ENCODE results near the gene PRDM5.

Gene PRDM5

DNA sequence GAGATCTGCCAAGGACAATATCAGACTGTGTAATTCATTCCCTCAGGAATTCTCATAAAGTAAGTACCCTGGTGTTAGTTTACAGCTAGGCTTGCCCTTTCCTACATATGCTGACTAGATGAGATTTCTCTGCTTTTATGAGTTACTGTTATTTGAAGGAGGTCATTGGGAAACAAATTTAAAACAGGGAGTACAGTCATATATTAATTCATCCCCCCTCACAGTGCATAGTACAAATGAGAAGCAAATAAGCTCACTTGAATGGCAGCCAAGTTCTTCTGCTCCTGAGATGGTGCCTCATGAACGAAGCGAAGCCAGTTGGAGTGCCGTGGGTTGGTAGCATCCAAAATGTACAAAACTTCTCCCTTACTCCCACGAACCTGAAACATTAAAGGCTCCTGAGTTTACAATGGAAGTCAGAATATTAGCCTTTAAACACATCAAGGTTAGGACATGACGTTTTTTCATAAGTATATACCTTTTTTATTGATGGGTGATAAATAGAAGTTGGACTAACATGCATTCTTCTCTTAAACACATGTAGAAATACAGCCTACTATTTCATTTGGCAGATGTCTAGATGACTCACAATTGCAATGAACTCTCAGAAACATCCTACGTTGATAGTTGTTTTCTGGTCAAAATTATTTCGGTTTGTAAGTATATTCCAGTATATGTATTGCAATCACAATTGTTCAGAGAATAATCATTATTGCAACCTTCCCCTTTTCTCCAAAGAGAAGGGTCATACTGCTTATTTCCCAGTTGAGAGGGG is 69.2 kb downstream of the PRDM5 start:
- no peak for DNase-seq

DNA sequence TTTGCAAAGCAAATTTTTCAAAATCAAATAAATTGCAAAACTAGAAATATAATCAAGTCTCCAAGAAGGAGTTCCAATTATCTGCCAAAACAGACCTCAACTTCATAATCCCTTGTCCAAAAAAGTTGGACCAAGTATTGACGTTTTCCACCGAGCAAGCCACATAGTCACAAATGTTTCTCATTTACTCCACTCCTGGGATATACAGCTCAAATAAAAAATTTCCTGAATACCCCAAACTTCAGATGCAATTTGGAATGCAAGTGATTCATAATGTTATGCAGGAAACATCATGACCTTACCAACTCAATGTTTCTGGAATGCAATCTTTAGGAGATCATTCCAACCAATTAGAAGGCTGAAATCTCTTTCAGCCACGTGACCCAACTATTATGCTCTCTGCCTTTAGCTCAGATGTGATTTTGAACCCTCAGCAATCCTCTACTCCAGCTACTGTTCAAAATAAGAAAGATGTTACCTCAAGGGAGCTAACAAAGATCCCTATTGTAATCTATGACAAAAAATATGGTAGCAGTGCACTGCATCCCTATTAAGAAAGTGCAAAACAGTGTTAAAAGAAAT is 72.4 kb downstream of the PRDM5 start:
- DNase-seq, result no peak

DNA sequence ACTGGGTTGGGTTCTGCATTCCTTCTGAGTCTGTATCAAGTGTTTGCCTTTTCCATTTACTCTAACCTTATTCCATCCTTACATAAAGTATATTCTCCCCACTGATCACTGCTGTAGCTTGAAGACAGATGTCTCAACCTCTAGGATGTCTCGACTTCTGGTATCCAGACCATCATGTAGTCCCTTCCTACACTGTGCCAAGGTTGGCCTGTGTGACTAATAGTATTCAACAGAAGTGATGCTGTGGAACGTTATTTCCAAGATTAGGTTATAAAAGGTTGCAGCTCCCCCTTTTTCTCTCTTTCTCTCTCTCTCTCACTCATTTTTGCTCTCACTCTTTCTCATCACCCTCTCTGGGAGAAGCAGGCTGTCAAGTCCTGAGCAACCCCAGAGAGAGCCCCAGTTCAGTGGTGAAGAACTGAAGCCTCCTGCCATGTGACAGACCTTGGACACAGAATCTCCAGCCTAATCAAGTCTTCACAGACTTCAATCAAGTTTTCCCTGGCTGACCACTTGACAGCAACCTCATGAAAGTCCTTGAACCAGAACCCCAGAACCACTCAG is 75.4 kb downstream of the PRDM5 start:
- DNase-seq, result no peak

DNA sequence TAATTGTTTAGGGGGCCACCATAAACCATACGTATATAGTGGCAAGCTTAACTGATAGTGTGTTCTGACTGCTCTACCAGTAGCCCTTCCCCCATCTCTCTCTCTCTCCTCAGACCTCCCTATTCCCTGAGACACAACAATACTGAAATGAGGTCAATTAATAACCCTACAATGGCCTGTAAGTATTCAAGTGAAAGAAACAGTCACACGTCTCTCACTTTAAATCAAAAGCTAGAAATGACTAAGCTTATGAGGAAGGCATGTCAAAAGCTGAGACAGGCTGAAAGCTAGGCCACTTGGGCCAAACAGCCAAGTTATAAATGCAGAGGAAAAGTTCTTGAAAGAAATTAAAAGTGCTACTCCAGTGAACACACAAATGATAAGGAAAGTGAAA is 78.0 kb downstream of the PRDM5 start:
- DNase-seq, result no peak

DNA sequence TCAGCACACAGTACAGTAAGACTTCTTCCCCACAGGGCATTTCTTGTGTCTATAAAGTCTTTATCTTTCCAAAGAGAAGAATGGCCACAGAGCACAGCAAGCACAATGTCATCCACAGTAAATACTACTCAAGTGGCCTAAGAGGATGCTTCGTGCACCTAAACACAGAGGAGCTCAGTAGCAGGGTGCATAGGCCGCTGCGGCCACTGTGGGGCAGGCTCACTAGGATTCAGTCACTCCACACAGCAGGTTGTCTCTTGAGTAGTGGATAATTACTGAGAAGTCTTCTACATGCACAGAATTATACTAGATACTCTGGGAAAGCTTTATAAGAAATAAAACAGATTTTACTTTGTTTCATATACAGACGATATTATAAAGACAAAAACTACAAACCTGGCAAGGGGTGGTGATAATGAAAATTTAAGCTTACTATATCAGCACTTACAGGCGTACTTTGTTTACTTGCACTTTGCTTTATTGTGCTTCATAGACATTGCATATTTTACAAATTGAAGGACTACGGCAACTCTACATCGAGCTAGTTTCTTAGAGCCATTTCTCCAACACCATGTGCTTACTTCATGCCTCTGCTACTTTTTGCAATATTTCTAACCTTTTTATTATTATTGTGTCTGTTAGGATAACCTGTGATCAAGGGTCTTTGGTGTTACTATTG is 78.5 kb downstream of the PRDM5 start:
- DNase-seq, result no peak

DNA sequence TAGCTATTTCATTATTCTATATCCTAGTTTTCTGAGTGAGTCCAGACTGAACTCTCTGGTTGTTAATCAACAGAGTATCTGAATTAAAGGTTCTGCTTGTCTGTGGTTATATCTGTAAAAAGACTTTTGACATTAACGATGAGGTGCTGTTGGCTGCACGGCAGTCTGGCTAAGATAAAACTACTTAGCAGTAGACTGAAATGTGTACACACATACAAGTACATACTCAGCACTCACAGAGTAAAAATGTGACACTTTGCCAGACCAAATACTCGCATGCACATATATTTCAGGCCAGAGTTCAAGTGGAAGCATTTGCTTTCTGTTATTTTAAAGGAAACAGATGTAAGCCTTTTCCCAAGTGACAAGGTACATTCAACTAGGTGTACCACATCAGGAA is 80.5 kb downstream of the PRDM5 start:
- DNase-seq, result no peak

DNA sequence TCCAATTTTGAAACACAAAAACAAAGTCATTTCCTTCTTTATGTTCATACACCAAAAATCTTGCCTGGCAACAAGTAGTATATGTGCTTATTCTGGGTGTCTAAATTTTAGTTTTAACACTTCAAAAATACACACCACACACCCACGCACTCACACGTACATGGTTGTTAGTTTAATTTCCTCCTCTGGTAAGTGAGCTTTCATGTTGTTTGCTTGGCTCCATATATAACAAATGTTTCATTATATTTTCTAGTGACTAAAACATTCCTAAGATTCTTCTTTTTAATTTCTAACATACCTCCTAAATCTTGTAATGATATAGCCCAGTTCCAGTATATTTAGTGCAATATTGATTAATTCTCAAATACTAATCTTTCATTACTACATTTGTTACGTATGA is 80.9 kb downstream of the PRDM5 start:
- DNase-seq, result no peak

DNA sequence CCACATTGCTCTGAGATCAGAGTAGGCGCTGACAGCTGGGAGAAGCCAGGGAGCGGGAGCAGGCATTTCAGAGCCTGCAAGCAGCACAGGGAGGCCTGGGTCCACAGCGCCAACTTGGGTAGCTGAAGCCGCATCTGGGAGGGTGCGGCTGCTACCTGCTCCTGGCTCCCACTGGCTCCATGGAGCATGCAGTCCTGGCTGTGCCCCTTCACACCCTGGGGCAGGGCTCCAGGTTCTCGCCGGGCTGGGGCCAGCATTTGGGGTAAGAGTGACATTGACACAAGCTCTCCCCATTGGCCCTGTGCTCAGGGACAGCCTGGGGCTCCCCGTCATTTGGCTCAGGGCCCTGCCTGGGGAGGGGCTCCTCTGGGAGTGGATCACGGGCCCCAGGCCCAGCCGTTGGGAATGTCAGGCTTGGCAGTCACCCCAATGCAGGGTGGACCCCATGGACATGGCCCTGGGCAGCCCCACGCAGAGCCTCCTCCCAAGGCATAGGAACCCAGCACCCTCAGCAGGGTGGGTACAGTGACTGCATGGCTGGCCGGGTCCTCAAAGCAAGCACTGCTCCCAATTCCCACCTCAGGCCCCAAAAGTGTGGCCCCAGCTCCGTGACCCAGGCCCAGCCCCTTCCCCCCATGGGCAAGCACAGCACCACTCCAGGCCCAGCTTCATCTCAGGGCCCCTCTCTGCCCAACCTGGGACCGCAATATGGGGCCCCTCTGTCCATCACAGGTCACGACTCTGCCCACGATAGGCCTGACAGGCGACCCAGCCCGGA is 82.4 kb downstream of the PRDM5 start:
- DNase-seq, result no peak

DNA sequence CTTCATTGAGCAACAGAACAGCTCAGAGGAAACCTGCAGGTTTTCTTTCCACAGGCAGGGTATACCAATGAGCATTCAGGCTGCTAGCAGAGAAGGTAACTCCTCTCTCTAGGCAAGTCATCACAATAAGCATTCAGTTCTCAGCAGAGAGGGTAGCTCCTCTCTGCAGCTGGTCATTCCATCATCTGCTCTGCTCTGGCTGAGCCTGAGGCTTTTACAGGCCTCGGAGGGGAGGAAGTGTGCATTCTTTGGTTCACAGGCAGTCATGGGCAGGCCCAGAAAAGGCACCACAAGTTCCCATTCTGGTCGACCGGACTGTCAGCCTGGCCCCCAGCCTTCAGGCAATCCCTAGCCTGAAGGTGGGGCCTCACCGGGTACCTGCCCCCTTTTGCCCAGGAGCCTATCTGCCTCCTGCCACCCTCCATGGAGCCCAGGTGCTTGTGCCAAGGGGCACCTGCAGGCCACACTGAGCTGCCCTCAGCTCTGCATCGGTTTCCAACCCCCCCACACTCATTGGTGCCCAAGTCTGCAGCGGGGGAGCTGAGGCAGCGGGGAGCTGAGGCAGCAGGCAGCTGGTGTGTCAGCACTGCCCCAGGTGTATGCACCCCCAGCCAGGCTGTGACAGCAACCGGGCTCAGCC is 83.1 kb downstream of the PRDM5 start:
- DNase-seq, result no peak

DNA sequence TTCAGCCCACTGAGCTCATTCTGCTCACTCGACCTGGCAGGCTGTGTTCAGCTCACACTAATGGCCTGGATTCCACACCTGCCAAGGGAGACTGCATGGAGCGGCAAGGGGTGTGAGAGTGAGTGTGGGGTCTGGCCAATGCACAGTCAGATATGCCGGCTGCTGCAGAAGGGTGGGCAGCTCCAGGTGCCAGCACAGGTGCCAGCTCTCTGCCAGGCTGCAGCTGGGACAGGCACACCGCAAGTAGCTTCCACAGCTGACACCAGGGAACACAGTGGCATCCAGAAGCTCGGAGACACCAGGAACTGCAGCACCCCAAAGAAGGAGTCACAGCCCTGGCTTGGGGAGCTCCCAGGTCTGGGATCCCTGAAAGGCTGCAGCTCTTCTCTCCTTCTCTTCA is 83.7 kb downstream of the PRDM5 start:
- no peak for DNase-seq

DNA sequence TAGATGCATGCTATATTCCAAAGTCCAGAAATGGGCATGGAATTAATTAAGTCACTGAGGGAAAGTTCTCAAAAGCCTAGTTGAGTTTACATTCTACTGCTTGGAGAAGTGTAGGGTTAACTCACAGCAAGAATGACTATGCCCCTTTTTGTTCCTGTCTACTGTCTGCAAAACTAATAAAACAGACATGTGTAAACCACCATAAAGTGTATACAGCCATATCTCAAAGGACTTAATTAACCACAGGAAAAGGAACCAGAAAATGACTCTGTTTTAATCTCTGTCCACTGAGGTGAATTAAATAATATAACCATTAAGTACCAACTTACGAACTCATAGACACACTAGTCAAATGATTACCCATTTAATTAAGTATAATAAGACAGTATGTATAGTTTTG is 84.9 kb downstream of the PRDM5 start:
- no peak for DNase-seq

DNA sequence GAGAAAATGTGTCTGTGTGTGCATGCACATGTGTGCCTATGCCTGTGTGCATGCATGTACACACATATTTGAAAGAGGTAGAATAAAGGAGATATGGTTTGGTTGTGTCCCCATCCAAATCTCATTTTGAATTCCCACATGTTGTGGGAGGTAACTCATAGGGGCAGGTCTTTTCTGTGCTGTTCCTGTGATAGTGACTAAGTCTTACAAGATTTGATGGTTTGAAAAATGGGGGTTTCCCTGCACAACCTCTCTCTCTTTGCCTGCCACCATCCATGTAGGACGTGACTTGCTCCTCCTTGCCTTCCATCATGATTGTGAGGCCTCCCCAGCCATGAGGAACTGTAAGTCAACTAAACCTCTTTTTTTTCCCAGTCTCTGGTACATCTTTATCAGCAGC is 87.2 kb downstream of the PRDM5 start:
- DNase-seq, result no peak

DNA sequence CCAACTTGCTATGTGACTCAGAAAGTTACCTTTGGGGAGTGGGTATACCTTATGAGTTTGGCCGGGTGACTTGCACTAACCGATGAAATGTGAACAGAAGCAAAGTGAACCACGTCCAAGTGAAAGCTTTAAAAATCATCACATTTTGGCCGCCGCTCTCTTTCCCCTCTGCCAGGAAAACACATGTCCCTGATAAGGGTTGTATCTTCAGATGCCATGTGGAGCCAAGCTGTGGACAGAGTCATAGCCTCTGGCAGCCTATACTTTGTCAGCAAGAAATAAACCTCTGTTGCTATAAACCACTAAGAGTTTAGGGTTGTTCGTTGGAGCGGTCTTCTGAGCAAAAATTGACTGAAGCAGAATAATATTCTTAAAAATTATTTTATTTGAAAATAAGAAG is 92.3 kb downstream of the PRDM5 start:
- no peak for DNase-seq

DNA sequence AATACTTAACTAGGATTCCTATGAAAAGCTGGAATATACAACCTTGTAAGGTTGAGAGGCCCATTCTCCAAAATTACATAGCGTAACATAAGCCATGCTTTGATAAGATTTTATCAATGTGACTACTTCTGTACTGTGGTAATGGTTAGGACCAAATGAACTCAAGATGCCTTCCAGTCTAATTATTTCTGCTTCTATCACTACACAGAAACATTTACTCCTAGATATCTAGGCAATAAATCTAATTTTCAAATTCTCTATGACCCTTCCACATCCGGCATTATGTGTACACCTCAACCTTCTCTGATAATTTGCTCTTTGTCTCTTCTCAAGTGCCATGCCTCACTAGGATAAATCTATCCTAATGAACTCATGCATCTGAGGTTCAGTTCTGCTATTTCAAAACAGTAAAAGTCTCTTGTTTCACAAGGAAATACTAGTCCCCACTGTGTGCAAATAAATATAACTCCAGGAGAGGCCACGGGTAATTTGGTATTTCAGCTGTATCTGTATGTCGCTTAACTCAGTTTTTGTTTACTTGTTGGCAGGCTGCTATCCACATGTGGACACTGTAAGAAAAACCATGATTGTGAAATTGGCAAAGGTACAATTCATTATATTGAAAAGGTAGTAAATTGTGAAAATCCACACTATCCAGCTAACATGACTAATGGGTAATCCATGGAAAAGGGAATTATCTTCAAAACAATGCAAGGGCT is 93.3 kb downstream of the PRDM5 start:
- no peak for DNase-seq

DNA sequence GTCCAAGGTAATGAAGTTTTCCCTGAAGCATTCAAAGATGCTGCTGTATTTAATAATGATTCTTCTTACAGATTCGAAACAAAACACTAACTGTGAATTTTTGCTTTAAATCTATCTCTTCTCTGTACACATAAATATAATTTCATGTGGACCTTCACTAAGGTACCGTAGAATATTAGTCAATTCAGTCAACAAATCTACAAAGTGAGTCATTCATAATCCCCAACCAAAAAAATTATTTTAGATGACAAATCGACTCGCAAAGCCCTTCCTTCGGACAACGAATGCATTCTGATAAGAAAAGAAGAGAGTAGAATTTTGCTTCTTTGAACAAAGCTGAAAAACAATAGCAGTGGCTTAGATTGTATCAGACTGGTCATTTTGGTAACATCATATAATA is 95.7 kb downstream of the PRDM5 start:
- no peak for DNase-seq

DNA sequence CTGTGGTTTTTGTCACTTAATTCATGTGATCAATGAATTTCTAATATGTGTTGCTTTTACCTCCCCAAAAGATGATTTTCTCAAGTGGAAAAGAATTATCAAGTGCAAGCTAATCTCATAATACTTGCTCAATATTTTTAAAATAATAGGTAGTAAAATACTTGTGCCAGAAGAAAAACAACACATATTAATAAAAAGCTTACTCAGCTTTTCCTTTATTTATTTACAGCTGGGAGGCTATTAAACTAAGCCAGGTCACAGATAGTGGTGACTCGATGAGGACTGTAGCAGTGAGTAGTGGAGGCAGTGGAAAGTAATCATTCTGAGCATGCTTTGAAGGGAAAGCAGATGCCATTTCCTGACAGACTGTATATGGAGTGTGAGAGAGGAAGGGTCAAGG is 96.1 kb downstream of the PRDM5 start:
- no peak for DNase-seq

DNA sequence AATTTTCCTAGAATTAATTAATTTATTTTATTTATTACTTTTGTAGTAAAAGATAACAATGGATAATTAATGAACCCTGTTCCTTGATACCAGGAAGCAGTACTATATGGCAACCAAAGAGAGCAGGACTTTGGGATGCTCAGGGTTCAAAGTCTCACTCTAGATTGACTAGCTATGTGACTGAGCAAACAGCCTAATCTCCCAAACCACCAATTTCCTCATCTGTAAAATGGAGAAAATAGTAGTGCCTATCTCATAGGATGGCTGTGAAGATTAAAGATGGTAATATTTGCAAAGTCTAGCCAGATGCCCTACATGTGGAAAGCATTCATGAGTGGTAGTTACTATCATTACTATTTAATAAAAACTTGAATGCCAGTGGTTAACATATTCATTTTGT is 97.6 kb downstream of the PRDM5 start:
- DNase-seq, result no peak

DNA sequence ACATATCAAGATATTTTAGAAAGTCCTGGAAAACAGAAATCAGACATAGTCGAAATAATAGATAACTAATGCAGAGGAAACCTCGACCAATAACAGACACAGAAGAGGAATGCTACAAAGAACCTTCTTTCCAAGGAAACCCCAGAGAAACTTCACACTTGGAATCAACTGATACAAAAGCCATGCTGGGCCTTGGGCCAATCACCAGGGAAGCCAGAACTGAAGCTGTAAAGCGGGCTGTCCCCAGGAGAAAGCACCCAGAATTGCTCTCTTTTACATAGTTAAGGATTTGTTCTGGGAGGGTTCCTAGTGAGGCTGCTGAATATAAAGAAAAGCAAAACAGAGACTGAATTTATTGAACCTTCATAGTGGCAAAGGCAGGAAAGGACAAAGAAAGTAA is 100.5 kb downstream of the PRDM5 start:
- no peak for DNase-seq

DNA sequence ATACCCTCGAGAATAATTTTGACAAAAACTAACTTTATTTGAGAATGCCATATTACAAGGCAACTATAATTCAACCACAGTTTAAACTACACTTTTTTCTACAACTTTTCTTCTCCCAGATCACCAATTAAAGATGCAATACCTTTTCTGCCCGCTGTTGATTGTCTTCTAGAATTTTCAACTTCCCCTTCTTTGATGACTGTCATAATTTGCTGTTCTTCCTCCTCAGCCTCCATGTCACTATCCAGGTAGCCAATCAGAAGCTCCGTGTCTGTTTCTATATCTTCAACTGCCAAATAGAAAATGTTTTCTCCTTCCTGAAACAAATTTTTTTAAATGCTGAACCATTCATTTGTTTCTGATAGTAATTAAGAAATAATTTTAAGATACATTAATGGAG is 101.5 kb downstream of the PRDM5 start:
- DNase-seq, result no peak

DNA sequence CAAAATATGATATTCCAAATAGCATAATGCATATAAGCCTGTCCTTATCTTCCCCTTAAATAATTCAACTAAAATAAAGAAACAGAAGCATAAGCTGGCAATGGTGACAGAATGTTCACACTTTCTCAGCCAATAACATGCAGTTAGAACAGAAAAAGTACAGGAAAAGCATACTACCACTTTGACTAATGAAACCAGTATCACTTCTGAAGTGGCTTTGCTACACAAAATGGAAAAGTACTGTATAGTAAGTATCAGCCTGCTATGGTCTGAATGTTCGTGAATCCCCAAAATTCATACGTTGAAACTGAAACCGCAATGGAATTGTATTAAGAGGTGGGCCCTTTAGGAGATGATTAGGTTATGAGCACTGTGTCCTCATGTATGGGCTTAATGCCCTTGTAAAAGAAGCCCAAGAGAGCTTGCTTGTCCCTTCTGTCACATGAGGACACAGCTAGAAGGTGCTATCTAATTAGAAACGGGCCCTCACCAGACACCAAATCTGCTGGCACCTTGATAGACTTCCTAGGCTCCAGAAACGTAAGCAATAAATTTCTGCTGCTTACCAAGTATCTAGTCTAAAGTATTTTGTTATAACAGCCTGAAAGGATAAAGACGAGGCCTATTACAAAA is 102.6 kb downstream of the PRDM5 start:
- no peak for DNase-seq

DNA sequence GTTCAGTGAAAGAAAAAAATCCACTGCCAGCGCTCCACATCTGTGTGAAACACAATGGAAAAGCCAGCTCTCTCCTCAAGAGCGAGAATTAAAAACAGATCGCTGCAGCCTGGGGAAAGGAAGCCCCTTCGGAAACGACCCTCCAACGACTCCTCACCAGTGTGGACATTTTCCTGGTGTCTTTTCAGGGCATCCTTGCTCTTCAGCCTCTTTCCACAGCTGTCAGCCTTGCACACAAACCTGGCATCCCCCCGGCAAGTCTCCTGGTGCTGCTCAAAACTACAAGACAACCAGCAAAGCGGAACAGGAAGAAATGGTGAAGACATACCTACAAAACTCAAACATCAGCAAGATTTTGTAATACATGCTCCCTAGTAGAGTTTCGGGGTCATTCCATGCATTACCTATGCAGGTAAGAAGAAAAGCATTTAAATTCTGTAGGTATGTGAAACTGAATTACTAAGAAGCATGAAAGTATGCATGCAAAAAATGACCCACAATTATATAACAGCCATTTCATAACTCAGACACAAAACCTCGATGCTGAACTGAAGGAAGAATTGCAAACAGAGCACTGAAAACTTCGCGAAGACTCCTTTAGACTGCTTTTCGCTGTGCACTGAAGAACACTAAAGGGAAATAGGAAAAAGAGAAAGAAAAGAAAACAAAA is 106.1 kb downstream of the PRDM5 start:
- no peak for DNase-seq

Data from CD4-positive, alpha-beta T cell treated with Interleukin-17A for 1 hour (primary cell).